HG02870 (cell line): ENCODE measurements around the gene PHF12.
"Not testable (repeated sequence)": the region's sequence is repeated elsewhere in the genome, so short reads cannot be mapped to it uniquely, and the experiment has no call there.

Experiments
- ATAC-seq: cut with Tn5 transposase; IDR thresholded peaks from one replicate; pipeline ENCODE4 v1.9.1; 2021; ENCODE audit warnings: mild to moderate bottlenecking, moderate library complexity; ENCODE audit not compliant: unreplicated experiment

PHF12 gene

DNA sequence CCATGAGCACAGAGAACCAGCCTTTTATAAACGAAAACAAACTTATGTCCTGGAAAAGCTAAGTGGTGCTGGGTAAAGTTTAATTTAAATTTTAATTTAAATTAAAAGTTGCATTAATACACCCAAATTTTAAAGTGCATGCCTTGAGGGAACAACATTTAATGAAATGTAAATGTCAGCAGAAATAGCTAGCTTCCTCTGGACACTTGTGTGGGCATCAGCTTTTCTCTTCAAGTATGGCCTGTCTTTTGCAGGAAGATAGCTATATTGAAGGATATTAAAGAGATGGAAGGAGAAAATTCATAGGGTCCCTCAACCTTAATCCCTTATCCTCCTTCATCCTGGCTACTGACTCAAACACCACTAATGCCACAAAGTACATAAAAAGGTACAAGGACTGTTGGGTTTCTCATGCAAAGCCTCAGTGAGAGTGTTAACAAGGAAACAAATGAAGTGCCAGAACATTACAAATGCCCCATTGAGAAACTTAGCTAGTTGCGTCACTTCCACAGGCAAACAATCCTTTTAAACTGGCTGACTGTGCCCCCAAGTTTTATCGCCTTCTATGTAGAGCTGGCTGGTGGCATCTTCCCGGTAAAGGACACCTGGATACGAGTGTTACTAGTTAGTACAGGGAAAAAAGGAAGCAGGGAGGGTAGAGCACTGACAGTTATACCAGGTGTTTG lies 14.1 kb downstream of the PHF12 start:
- no peak for ATAC-seq

GRCh38 chr17:28935744-28936460 lies 15.4 kb downstream of the PHF12 start:
- ATAC-seq = no peak

- ATAC-seq = not testable (repeated sequence)
These were observed 16.8 kb downstream of the PHF12 start for GRCh38 chr17:28934508-28934907.

- ATAC-seq = no peak
These were observed 21.5 kb downstream of the PHF12 start for GRCh38 chr17:28929787-28930186.

DNA sequence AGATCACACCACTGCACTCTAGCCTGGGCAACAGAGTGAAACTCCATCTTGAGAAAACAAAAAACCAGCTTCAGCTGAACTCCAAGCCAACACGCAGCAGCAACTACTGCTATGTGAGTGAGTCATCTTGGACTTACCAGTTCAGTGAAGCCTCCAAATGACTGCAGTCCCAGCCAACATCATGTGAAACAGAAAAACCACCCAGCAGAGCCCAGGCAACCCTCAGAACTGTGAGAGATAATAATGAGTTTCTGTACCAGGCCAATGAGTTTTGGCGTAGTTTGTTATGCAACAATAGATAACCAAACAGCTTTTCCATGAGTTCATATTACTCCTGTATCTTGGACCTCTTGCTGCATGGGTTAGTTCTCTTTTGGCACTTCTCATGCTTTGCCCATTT lies 23.3 kb downstream of the PHF12 start:
- no peak for ATAC-seq

GRCh38 chr17:28926786-28927185 lies 24.5 kb downstream of the PHF12 start:
- no peak for ATAC-seq

GRCh38 chr17:28926366-28926765 lies 25.0 kb downstream of the PHF12 start:
- no peak for ATAC-seq

GRCh38 chr17:28925912-28926365 lies 25.4 kb downstream of the PHF12 start:
- ATAC-seq = no peak

DNA sequence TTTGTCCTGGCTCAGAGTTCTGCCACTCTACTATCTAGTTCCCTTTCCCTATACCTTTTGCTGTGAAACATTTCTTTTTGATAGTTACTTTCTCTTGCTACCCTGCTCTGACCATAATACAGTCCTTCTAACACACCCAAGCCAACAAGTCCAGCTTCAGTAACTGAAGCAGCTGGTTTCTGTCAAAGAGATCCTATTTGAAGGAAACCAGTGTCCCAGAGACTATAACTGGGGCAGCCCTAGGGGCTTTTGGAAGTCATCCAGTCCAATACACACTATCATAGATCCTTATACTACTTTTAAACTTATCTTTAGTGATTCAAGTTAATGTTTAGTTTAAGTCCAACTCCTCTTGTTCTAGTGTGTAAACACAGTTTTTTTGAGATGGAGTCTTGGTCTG lies 31.1 kb downstream of the PHF12 start:
- ATAC-seq = no peak

DNA sequence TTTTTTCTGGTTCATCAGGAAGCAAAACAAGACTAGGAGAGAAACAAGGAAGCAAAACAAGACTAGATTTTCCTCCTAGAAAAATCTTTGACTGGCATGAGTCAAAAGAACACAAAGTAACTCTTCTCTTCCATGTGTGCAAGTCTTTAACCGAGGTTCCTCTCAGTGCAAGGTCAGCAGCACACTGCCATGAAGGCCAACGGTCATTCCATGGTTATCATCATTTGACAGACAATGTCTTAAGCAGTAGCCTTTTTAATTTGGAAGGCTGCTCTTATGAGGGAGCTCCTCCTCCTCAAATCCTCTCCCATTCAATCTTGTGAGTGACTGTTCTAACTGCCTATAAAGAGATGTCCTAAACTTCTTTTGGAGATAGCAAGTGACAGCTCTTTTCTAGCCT lies 33.0 kb downstream of the PHF12 start:
- no peak for ATAC-seq

- no peak for ATAC-seq
These were observed 33.9 kb downstream of the PHF12 start for GRCh38 chr17:28917465-28917864.

DNA sequence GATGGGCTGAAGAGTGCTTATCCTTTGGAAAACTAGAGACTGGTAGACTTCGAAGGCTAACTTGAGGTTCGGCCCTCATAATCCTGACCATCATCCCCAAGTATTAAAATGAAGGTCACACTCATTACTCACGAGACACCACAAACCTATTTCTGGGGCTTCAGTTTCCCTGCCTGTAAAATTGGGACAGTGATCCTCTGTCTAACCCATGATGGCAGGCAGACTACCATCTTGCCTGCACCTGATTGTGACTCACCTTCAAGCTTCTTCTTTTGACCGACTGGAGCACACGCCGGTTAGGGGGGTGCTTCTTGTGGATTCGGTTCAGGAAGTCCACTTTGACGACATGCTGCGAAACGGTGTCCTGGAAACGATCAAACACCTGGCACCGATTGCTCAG lies 34.3 kb downstream of the PHF12 start:
- no peak for ATAC-seq

DNA sequence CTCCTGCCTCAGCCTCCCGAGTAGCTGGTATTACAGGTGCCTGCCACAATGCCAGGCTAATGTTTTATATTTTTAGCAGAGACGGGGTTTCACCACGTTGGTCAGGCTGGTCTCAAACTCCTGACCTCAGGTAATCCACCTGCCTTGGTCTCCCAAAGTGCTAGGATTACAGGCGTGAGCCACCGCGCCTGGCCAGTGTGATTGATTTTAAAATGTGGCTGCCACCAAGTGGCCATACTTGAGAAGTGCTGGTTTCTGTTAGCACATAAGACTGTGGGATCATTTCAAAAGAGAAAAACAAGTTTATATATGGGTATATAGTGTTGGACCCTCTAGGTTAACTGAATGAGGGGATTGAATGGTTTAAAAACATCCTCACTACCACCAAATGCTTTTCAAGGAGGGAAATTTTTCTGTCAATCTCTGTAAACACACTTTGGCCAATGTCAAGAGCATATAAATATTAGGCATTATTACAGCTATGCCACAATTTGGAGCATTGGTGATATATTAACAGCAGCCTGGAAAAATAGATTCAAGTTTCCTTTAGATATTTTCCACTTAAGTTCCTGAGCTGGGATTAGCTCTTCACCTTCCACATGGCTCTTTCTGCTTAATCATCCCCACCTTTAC lies 34.9 kb downstream of the PHF12 start:
- ATAC-seq = no peak

DNA sequence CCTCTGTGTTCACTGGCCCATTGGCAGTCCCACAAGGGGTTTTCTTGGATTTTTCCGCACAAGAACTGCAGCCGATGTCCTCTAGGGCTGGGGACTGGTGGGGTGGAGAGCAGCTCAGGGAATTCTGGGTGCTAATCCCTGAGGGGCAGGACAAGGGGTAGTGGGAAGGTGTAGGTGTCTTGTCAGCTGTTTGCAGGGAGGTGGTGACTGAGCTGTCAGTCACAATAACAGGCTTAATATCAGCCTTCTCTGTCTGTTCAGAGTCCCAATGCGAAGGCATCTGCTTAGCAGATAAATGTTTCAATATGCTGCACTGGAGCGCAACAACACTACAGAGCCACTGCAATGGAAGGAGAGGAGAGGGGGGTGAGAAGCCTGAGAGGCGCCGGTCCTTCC lies 38.4 kb downstream of the PHF12 start:
- ATAC-seq = no peak

DNA sequence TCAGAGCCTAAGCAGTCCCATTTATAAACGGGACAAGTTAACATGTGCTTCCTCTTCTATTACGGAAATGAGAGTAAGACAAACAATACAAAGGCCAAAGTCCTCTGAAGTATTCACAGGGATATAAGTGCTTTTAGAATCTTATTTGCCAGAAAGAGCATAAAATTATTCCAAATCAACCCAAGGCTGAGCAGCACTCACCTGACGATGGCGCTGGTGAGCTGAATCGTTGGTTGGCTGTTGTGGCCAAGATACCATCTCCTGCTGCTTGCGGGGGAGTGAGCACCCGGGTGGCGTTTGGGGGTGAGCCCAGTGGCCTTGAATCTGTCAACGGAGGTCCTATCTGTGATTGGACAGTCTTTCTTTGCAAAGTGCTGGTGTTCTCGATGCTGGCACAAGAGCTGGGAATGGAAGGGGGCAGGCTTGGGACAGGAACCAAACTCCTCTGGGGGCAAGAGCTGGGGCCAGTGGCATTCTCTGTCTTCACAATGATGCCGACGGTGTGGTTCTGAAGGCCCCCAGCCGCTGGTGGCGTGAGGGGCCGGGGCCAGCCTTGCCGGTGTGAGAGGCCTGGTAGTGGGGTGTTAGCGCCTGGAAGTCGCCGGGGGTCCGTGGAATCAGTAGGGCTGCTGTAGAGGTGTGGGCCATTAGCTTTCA lies 38.9 kb downstream of the PHF12 start:
- no peak for ATAC-seq

DNA sequence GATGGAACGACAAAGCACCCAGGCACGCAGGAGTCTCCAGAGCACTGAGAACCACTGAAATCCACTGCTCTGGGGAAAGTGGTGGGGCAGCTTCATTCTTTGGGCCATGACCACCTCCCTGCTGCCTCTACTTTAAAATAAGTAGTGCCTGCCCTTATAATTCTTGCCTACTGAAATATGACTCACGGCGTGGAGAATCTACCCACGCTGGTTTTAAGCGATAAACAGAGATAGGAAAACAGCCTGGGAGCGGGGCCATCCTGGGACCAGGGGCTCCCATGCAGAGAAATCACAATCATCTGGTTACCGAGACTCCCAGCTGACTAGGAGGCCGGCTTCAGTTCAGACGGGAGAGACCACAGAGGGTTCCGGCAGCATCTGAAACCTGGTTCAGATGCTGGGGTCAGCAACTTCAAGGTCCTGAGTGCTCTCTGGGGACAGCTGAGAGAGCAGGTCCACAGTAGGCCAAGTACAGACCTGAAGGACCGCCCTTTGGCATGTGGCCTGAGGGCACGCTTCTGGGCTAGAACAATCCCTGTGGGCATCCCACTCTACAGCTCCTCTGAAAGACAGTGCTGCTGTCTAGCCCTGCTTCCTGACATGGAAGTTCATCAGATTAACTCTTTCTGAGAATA lies 39.8 kb downstream of the PHF12 start:
- no peak for ATAC-seq

- no peak for ATAC-seq
These were observed 40.8 kb downstream of the PHF12 start for GRCh38 chr17:28910534-28910933.

DNA sequence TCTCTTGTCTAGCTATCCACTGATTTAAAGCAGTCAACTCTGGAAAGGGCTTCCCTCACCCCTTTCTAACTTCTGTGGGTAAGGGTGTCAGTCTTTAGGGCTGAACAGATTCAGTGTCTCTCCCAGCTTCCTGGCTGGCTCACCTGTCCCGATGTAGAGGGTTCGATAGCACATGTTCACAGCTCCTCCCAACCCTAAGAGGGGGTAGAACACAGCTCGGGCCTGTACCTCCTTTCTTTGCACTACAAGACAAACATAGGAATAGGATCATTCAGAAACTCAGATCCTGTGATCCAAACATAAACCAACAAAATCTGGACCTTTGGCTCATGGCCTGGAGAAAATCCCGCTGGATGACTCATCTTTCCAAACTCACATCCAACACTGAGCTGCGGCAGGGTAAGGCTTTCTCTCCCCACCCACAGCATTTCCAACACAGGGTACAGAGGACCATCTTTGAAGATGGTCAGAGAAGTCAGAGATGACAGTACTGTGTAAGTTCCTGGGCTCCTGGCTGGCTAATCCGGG lies 42.6 kb downstream of the PHF12 start:
- ATAC-seq = no peak

DNA sequence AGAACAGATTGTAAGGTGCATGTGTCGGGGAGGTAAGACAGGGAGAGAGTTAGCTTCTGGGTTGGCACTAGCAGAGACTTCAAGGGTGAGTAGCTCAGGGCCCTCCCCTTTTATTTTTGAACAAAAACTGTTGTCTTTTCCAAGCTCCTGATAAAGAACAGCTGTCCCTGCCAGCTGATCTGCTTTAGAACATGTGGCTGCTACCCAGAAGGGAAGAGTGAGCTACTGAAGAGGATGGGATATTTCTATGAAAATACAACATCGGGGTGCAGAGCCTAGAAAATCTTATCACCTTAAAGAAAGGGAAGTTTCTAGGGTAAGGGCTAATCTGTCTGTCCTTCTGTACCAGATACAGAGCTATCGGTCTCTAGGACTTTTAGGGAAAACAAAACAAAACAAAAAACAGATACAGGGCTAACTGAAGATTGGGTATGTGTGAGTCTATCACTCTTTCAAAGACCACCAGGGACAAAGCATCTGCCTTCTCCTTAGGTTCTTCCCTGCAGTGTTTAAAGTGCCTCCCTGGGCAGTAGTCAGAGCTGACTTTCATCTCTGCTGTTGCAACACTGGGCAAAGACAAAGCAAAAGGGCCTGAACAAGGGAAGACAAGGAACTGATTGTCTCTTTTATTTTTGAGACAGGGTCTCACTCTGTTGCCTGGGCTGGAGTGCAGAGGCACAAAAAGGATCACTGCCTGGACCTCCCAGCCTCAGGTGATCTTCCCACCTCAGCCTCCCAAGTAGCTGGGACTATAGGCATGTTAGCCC lies 43.4 kb downstream of the PHF12 start:
- no peak for ATAC-seq
